GM12878 (cell line): ENCODE measurements around the gene WRAP73. TPM values are rescaled to one million over a fixed set of nuclear protein-coding genes. Genes with fewer than 3 reads are reported as not detected.

Experiments used
- ATAC-seq: fragments of 200-7000 bp; cut with Tn5 transposase; 3 replicates; pipeline ENCODE4 v1.9.1; 2020; ENCODE audit warnings: mild to moderate bottlenecking, moderate library complexity
- BruUV-seq: library from RNA; stranded (reverse); fragments of 400-500 nt; replicated peaks from 2 replicates; lab custom pipeline; 2021; lab: Mats Ljungman, UMichigan
- CTCF ChIA-PET: fragments of 300-600 bp; sonication (Branson Sonifier 250); formaldehyde crosslinking; extraction: SDS; loops from one replicate; lab custom pipeline; 2021; ENCODE audit warnings: inconsistent platforms; lab: Yijun Ruan, JAX
- POLR2A ChIA-PET: fragments of 350-600 bp; formaldehyde crosslinking; extraction: SDS; loops from one replicate; lab custom pipeline; 2021; ENCODE audit warnings: inconsistent platforms; lab: Charles Lee
- RAD21 ChIA-PET: fragments of 300-600 bp; sonication (Branson Sonifier 250); formaldehyde crosslinking; loops from one replicate; lab custom pipeline; 2023; ENCODE audit warnings: antibody characterized with exemption; ENCODE audit not compliant: unreplicated experiment; lab: Charles Lee
- SMC1A ChIA-PET: fragments of 300-600 bp; sonication (Branson Sonifier 250); formaldehyde crosslinking; loops from one replicate; lab custom pipeline; 2023; ENCODE audit not compliant: unreplicated experiment, uncharacterized antibody; lab: Charles Lee
- DNase-seq: peaks from one replicate; pipeline ENCODE4 v3.0.0-alpha.2; 2011; ENCODE audit warnings: low read depth, low spot score
- FAIRE-seq: peaks from 3 replicates; lab custom pipeline; 2011; peaks lifted over from hg19 to GRCh38; lab: Jason Lieb, UNC
- H2AFZ ChIP-seq: 2 replicates; pipeline ENCODE4 v1.6.0; 2011; ENCODE audit warnings: low read depth, low read length, control low read depth; ENCODE audit not compliant: control insufficient read depth
- H3K27ac ChIP-seq: 2 replicates; pipeline ENCODE4 v1.5.1; 2011; ENCODE audit warnings: control low read depth; ENCODE audit not compliant: control insufficient read depth, insufficient read depth
- H3K27me3 ChIP-seq, 2 experiments: replicated peaks in 1 of 2; 2 replicates each; pipeline versions ENCODE4 v1.6.0 to v1.6.1; 2011; ENCODE audit warnings: low read length in 1 of 2; ENCODE audit not compliant: control insufficient read depth in 2 of 2, insufficient read depth in 2 of 2
- H3K36me3 ChIP-seq, 2 experiments: 2 replicates each; pipeline ENCODE4 v1.5.1; 2011; ENCODE audit warnings: low read length in 1 of 2; ENCODE audit not compliant: control insufficient read depth in 2 of 2, insufficient read depth in 2 of 2
- H3K4me1 ChIP-seq: 2 replicates; pipeline ENCODE4 v1.6.1; 2011; ENCODE audit warnings: mild to moderate bottlenecking, low read length, moderate library complexity, mixed read lengths; ENCODE audit not compliant: control insufficient read depth, insufficient read depth
- H3K4me2 ChIP-seq: 2 replicates; pipeline ENCODE4 v1.6.0; 2011; ENCODE audit warnings: control low read depth; ENCODE audit not compliant: control insufficient read depth, insufficient read depth
- H3K4me3 ChIP-seq: fragments of 200-600 bp; sonication (generic); 2 replicates; pipeline ENCODE4 v1.5.1; 2016
- H3K79me2 ChIP-seq: 2 replicates; pipeline ENCODE4 v1.6.0; 2011; ENCODE audit warnings: low read length; ENCODE audit not compliant: control insufficient read depth, insufficient read depth
- H3K9ac ChIP-seq: 2 replicates; pipeline ENCODE4 v1.8.0; 2011; ENCODE audit warnings: low read length, control low read depth, mixed read lengths; ENCODE audit not compliant: control insufficient read depth, insufficient read depth
- H3K9me3 ChIP-seq: replicated peaks from 3 replicates; pipeline ENCODE4 v1.5.1; 2011; ENCODE audit warnings: mild to moderate bottlenecking, low read length; ENCODE audit not compliant: control insufficient read depth, insufficient read depth
- H4K20me1 ChIP-seq: 2 replicates; pipeline ENCODE4 v1.6.0; 2011; ENCODE audit not compliant: control insufficient read depth, insufficient read depth
- HCFC1 ChIP-seq: fragments of 150-350 bp; IDR thresholded peaks from 2 replicates; pipeline ENCODE4 v1.6.1; 2014; ENCODE audit warnings: low read length
- IRF4 ChIP-seq: IDR thresholded peaks from 2 replicates; pipeline ENCODE4 v1.6.1; 2011; ENCODE audit warnings: low read depth, low read length
- MEF2B ChIP-seq: fragments of 450-650 bp; IDR thresholded peaks from 2 replicates; pipeline ENCODE4 v1.6.1; 2018; ENCODE audit warnings: mild to moderate bottlenecking, moderate library complexity; ENCODE audit not compliant: partially characterized antibody, poor library complexity, severe bottlenecking
- NR2C2 ChIP-seq: IDR thresholded peaks from 2 replicates; pipeline ENCODE4 v1.6.1; 2011; ENCODE audit warnings: borderline replicate concordance, low read depth; ENCODE audit not compliant: control insufficient read depth, insufficient read length
- PML ChIP-seq: IDR thresholded peaks from 2 replicates; pipeline ENCODE4 v1.6.1; 2012; ENCODE audit warnings: low read length, inconsistent platforms
- SMAD1 ChIP-seq: fragments of 450-650 bp; IDR thresholded peaks from 2 replicates; pipeline ENCODE4 v1.6.1; 2018; ENCODE audit warnings: mild to moderate bottlenecking, low read depth; ENCODE audit not compliant: partially characterized antibody
- SMARCA5 ChIP-seq: fragments of 450-650 bp; IDR thresholded peaks from 2 replicates; pipeline ENCODE4 v1.6.1; 2017; ENCODE audit warnings: mild to moderate bottlenecking
- SMC3 ChIP-seq: IDR thresholded peaks from 2 replicates; pipeline ENCODE4 v1.6.1; 2011; ENCODE audit warnings: low read length, improper control_type of control experiment, borderline replicate concordance
- ZZZ3 ChIP-seq: IDR thresholded peaks from 2 replicates; pipeline ENCODE4 v1.6.1; 2011; ENCODE audit warnings: low read depth; ENCODE audit not compliant: control insufficient read depth, insufficient read length
- WGBS: methylation state at CpG from one replicate; pipeline ENCODE4 v1.1.6; 2016; ENCODE audit warnings: low lambda C conversion rate; ENCODE audit not compliant: insufficient replicate concordance, insufficient coverage; ENCODE audit errors: missing lambda C conversion rate; 5-methylcytosine and 5-hydroxymethylcytosine counted together
- in situ Hi-C: fragments of 300-500 bp; cut with MboI; formaldehyde crosslinking; loops from 9 replicates; pipeline ENCODE4 v1.14.3; 2018; ENCODE audit warnings: mixed read lengths
- intact Hi-C: fragments of 100-400 bp; cut with micrococcal nuclease; formaldehyde crosslinking; loops from one replicate; pipeline ENCODE4 v1.14.2; 2022; ENCODE audit not compliant: unreplicated experiment
- polyA plus RNA-seq, 11 experiments: library from polyadenylated mRNA; depleted of rRNA in 4 of 11; unstranded in 6 of 11; stranded (reverse) in 5 of 11; fragments of >200 nt; fragmentation: Nextera tagmentation in 4 of 11; fragmentation: Illumina TruSeq in 1 of 11; extraction: Ambion mirVana in 4 of 11; extraction: Trizol in 1 of 11; gene quantifications; 1 replicate in 1 of 11; 2 replicates in 10 of 11; pipeline versions ENCODE4 v1.2.1 to v1.2.3, GENCODE V29; 2011 to 2016; ENCODE audit warnings: inconsistent platforms in 2 of 11, missing spikeins in 2 of 11, low read depth in 1 of 11
- total RNA-seq, 4 experiments: library from RNA; depleted of rRNA in 3 of 4; stranded (reverse); fragments of >200 nt in 3 of 4; fragmentation: Illumina TruSeq in 1 of 4; extraction: Trizol in 1 of 4; gene quantifications; 2 replicates each; pipeline versions ENCODE4 v1.2.1 to v1.2.3, GENCODE V29; 2013 to 2021
- TF ChIP-seq, protein P1 (sequence below), 3 experiments: IDR thresholded peaks in 2 of 3; conservative IDR thresholded peaks in 1 of 3; 2 replicates each; pipeline ENCODE4 v1.5.1; 2011; ENCODE audit warnings: low read depth in 3 of 3, low read length in 3 of 3, mild to moderate bottlenecking in 3 of 3, control low read depth in 2 of 3, moderate library complexity in 2 of 3, inconsistent platforms in 1 of 3, mixed read lengths in 1 of 3; ENCODE audit not compliant: control insufficient read depth in 2 of 3, insufficient read depth in 1 of 3; ENCODE audit errors: extremely low read depth in 1 of 3
- TF ChIP-seq, protein P2 (sequence below): fragments of 450-650 bp; IDR thresholded peaks from 2 replicates; pipeline ENCODE4 v1.6.1; 2014; ENCODE audit warnings: mild to moderate bottlenecking

WRAP73 gene
- total and polyA plus RNA-seq, 10 of the 15 experiments (the other 5 are each of a cell fraction or from before 2014, with no cell fraction given): 3.2 to 65.8 (median 48.0) TPM

DNA sequence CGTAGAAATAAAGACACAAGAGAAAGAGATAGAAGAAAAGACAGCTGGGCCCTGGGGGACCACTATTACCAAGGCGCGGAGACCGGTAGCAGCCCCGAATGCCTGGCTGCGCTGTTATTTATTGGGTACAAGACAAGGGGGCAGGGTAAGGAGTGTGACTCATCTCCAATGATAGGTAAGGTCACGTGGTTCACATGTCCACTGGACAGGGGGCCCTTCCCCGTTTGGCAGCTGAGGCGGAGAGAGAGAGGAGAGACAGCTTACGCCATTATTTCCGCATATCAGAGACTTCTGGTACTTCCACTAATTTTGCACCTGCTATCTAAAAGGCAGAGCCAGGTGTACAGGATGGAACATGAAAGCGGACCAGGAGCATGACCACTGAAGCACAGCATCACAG is 29.2 kb downstream of the WRAP73 start:
- Histone ChIP-seq H3K9ac (no peak overlapping the region), H3K27me3 (peaks cover 0 to 2% of the 10 kb centered on the region in 2 experiments; a peak in 2 of 4 replicates), H4K20me1 (no peaks in the 10 kb centered on the region), H3K36me3 (no peaks in the 10 kb centered on the region), H3K4me2 (no peak overlapping the region), H3K27ac (no peak overlapping the region), H3K79me2 (no peaks in the 10 kb centered on the region), H3K9me3 (no peaks in the 10 kb centered on the region), H3K4me1 (peaks cover 5% of the 10 kb centered on the region; the same call in 1 of the 2 replicates), H3K4me3 (no peak overlapping the region), H2AFZ (no peak overlapping the region)
- WGBS: 58% methylated on average over 12 of the region's 12 CpGs
- no TSS peak for BruUV-seq
- intact Hi-C loops (no loop called here), in situ Hi-C loops (loop anchor here (10.0 kb wide), 1 partner anchor 136 kb away; no protein-coding TSS in a partner anchor)
- CTCF ChIA-PET: interaction anchor here (0.5 to 3.8 kb wide), 17 partner anchors 15 to 183 kb away, joined by 3 to 38 read pairs (median 5); no protein-coding TSS in a partner anchor
- FAIRE-seq (no peak), ATAC-seq (no peak), DNase-seq (no peak)
- RAD21 ChIA-PET: interaction anchor here (0.7 to 2.8 kb wide), 6 partner anchors 28 to 168 kb away, joined by 3 to 12 read pairs (median 4); no protein-coding TSS in a partner anchor
- TF ChIP-seq IRF4: no peak
- POLR2A ChIA-PET: no interaction called here
- SMC1A ChIA-PET: interaction anchor here (0.8 to 3.1 kb wide), 8 partner anchors 9 to 128 kb away, joined by 3 to 23 read pairs (median 4); no protein-coding TSS in a partner anchor

DNA sequence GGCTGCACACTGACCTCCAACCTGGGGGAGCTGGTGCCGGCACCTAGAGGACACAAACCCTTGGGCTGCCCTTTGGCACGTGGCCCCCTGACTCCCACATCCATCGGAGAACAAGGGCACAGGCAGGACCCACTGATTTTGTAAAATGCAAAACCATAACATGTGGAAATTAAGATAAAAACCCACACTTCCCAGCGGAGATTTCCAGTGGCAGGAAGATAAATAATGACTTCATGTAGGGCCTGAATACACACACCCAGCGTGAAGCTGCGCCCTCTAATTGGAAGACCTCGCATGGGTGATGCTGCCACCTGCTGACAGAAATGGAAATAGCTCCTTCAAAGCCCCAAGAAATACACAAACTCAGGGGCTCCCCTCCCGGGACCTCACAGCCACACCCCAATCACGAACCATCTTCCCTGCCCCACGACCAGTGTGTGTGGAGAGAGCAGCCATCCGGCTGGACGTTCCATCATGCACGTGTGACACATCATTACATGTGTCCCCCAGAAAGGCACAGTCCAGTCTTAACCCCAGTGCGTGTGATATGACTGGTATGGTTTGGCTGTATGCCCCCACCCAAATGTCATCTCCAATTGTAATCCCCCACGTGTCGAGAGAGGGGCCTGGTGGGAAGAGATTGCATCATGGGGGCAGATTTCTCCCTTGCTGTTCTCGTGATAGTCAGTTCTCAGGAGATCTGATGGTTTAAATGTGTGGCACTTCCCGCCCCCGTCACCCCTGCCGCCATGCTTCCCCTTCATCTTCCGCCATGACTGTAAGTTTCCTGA is 30.8 kb downstream of the WRAP73 start:
- in situ Hi-C loops: loop anchor here (5.0 kb wide), 1 partner anchor 167 kb away; the partner anchor contains the start of gene ARHGEF16
- Histone ChIP-seq H3K9me3 (no peaks in the 10 kb centered on the region), H4K20me1 (no peaks in the 10 kb centered on the region), H3K9ac (no peak overlapping the region), H3K27ac (no peak overlapping the region), H3K36me3 (no peaks in the 10 kb centered on the region), H2AFZ (no peak overlapping the region), H3K4me1 (peaks cover 5% of the 10 kb centered on the region; the same call in 1 of the 2 replicates), H3K4me2 (no peak overlapping the region), H3K27me3 (peaks cover 0 to 2% of the 10 kb centered on the region in 2 experiments; a peak in 2 of 4 replicates), H3K4me3 (no peak overlapping the region), H3K79me2 (no peaks in the 10 kb centered on the region)
- 13% methylated on average over 20 of the region's 21 CpGs for WGBS
- DNase-seq (peak; percentile 11), FAIRE-seq (peak; percentile 31), ATAC-seq (peak; percentile 89)
- POLR2A ChIA-PET: interaction anchor here (0.6 kb wide), 1 partner anchor 83 kb away, joined by 4 read pairs; no protein-coding TSS in a partner anchor
- BruUV-seq: no TSS peak
- RAD21 ChIA-PET: interaction anchor here (0.6 to 2.8 kb wide), 13 partner anchors 11 to 166 kb away, joined by 3 to 14 read pairs (median 3); no protein-coding TSS in a partner anchor
- CTCF ChIA-PET: interaction anchor here (0.6 to 3.8 kb wide), 21 partner anchors 10 to 185 kb away, joined by 3 to 38 read pairs (median 6); no protein-coding TSS in a partner anchor
- SMC1A ChIA-PET: interaction anchor here (0.9 to 3.1 kb wide), 6 partner anchors 10 to 185 kb away, joined by 3 to 23 read pairs (median 6); no protein-coding TSS in a partner anchor
- intact Hi-C loops: loop anchor here (1.0 kb wide), 4 partner anchors 54 to 166 kb away; no protein-coding TSS in a partner anchor
- no peak for TF ChIP-seq NR2C2
- no peak for TF ChIP-seq ZZZ3
- TF ChIP-seq PML: no peak
- TF ChIP-seq SMARCA5: no peak
- TF ChIP-seq SMC3: peak; percentile 86
- TF ChIP-seq SMAD1: no peak
- no peak for TF ChIP-seq HCFC1
- TF ChIP-seq, protein P1, sequence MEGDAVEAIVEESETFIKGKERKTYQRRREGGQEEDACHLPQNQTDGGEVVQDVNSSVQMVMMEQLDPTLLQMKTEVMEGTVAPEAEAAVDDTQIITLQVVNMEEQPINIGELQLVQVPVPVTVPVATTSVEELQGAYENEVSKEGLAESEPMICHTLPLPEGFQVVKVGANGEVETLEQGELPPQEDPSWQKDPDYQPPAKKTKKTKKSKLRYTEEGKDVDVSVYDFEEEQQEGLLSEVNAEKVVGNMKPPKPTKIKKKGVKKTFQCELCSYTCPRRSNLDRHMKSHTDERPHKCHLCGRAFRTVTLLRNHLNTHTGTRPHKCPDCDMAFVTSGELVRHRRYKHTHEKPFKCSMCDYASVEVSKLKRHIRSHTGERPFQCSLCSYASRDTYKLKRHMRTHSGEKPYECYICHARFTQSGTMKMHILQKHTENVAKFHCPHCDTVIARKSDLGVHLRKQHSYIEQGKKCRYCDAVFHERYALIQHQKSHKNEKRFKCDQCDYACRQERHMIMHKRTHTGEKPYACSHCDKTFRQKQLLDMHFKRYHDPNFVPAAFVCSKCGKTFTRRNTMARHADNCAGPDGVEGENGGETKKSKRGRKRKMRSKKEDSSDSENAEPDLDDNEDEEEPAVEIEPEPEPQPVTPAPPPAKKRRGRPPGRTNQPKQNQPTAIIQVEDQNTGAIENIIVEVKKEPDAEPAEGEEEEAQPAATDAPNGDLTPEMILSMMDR (IDR thresholded peaks at IDR 0.05 in 2 of 3, conservative IDR thresholded peaks at IDR 0.05 in 1 of 3; ENCODE audit: control insufficient read depth in 2 of 3, extremely low read depth in 1 of 3, insufficient read depth in 1 of 3, low read depth in 3 of 3, low read length in 3 of 3): peak; percentile 76 to 89 (median 79)
- TF ChIP-seq, protein P2, sequence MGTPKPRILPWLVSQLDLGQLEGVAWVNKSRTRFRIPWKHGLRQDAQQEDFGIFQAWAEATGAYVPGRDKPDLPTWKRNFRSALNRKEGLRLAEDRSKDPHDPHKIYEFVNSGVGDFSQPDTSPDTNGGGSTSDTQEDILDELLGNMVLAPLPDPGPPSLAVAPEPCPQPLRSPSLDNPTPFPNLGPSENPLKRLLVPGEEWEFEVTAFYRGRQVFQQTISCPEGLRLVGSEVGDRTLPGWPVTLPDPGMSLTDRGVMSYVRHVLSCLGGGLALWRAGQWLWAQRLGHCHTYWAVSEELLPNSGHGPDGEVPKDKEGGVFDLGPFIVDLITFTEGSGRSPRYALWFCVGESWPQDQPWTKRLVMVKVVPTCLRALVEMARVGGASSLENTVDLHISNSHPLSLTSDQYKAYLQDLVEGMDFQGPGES: 0 out of 2 replicates have a peak, but pooled peaks have one; percentile 8
- TF ChIP-seq MEF2B: no peak
